ENCODE measurements around the gene ATN1.

Gene ATN1

DNA sequence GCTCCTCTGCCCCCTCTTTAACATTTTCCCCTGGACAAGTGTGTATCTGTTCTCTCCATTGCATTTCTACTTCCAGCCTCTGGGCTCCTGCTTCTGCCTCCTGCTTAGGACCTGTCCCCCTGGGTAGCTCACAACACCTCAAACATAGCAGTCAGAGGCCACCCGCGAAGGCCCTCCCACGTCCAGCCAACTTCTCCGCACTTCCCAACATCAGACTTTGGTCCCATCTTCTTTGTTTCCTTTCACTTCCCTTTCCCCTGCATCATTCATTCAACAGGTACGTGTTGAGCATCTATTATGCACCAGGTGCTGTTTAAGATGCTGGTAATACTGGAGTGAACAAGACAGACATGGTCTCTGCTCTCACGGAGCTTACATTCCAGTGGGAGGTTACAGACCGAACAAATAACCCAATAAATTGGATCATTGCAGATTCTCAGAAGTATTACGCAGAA, 19.2 kb downstream of the ATN1 start:
- DNase-seq: no peak

GRCh38 chr12:6947615-6948014, 19.9 kb downstream of the ATN1 start:
- no peak for DNase-seq

GRCh38 chr12:6948873-6949594, 21.3 kb downstream of the ATN1 start:
- DNase-seq: no peak

DNA sequence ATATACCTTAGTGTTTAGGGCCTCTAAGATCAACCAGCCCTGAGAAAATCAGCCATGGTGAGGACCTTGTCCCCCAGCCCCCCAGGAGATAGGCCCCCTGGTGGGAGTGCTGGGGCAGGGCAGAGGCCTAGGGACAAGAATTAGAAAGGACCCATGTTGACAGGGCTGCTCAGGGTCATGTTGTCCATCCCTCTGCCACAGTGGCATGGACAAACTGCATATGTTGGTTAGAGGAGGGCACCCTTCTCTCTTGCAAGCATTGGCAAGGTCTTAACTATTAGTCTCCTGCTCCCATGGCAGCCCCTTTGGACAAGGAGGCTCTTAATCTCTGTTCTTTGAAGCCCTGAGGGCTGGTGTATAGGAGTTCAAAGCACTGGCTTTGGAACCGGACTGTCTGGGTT, 22.6 kb downstream of the ATN1 start:
- no peak for DNase-seq

- no peak for DNase-seq
Measured at GRCh38 chr12:6950811-6951540, 23.2 kb downstream of the ATN1 start, which contains the start of gene PTPN6. Gene PTPN6 (plus strand): TSS chr12:6951356. CDS start chr12:6951513, 157 bp downstream.

DNA sequence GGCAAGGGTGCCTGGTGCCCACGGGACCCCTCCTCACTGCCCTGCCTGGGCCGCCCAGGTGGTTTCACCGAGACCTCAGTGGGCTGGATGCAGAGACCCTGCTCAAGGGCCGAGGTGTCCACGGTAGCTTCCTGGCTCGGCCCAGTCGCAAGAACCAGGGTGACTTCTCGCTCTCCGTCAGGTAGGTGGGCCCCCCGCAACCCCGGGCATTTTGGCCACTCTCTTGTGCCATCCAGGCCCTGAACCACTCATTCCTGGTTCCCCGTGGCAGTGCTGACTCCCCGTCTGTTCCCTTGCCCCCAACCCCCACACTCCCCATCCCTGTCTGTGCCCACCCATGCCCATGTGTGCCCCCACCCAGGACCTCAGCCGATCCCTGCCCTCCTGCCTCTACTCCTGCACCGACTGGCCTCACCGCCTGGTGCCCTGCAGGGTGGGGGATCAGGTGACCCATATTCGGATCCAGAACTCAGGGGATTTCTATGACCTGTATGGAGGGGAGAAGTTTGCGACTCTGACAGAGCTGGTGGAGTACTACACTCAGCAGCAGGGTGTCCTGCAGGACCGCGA, 23.9 kb downstream of the ATN1 start:
- DNase-seq: no peak

DNA sequence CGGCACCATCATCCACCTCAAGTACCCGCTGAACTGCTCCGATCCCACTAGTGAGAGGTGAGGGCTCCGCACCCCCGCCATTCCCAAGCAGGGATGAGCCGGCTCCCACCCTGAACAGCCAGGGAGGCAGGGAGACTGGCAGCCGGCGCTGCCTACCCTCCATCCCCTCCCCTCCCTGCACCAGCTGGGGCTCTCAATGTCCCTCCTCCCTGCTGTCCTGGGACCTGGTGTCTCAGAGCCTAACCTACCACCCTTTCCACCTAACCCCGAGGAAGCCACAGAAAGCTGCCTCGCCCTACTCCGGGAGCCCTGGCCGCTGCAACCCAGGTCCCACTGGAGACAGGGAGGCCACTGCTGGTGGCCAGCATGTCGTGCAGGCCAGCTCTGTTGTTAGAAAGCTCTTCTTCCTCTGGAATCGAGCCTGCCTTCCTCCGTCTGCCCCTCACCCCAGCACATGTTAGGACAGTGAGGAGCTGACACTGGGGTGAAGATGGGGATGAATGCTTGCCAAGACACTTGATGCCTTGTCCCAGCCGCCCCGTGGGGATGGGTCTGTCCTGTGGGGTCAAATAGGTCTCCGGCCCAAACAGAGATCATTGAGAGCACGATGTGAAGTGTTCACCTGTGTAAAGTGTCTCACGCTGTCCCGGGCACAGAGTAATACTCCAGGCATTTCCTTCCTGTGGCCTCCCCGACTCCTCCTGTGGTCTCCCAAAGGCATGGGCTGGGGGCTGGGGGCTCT, 24.5 kb downstream of the ATN1 start:
- no peak for DNase-seq

DNA sequence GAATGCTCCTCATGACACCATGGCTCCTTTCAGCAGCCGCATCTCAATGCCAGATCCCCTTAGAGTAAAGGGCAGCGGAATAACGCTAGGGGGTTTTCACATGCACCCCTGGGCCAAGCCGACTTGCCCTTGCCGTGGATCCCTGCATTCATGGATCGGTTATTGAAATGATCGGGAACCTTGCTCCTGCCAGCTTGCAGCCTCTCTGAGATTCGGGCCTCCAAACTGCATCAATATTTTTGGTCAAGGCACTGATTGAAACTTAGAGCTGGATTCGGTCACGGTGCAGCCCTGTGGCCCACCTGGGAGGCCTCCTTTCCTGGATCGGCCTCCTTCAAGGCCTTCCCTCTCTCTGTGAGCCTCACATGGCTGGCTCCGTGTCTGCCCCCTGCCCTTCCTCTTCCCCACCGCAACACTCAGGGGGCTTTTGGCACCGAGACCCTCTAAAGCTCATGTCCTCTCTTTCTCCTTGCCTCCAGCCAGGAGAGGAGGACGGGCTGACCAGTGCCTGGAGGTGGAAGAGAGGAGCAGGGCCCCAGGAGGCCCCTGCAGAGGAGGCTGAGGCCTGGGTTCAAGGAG, 25.2 kb downstream of the ATN1 start:
- no peak for DNase-seq

- peak; percentile 66 for DNase-seq
Measured at GRCh38 chr12:6953442-6954315, 25.9 kb downstream of the ATN1 start.

- DNase-seq: no peak
Measured at GRCh38 chr12:6954316-6955107, 26.8 kb downstream of the ATN1 start.

DNA sequence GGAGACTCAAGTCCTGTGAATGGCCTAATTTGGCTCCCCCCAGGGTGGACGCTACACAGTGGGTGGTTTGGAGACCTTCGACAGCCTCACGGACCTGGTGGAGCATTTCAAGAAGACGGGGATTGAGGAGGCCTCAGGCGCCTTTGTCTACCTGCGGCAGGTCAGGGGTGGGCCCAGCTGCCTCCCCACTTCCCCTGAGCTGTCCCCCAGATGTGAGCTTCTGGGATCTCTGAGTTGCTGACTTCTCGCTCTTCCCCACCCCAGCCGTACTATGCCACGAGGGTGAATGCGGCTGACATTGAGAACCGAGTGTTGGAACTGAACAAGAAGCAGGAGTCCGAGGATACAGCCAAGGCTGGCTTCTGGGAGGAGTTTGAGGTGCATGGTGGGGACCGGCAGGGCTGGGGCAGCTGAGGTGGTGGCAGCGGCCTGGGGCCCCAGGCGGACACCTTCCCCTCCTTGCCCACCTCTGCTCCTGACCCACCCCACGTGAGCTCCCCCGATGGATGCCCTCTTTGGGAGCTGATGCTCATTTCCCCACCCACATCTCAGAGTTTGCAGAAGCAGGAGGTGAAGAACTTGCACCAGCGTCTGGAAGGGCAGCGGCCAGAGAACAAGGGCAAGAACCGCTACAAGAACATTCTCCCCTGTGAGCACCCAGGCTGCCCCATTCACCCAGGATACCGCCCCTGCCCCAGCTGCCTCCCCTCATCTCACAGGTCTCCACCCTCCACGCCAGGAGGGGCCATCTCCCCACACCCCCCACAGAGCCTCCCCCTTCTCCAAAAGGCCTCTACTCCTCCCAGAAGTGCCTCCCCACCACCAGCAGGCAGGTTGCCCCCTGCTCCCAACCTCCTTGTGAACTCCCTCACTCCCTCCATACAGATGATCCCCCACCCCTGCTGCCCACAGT, 27.6 kb downstream of the ATN1 start:
- DNase-seq: no peak

DNA sequence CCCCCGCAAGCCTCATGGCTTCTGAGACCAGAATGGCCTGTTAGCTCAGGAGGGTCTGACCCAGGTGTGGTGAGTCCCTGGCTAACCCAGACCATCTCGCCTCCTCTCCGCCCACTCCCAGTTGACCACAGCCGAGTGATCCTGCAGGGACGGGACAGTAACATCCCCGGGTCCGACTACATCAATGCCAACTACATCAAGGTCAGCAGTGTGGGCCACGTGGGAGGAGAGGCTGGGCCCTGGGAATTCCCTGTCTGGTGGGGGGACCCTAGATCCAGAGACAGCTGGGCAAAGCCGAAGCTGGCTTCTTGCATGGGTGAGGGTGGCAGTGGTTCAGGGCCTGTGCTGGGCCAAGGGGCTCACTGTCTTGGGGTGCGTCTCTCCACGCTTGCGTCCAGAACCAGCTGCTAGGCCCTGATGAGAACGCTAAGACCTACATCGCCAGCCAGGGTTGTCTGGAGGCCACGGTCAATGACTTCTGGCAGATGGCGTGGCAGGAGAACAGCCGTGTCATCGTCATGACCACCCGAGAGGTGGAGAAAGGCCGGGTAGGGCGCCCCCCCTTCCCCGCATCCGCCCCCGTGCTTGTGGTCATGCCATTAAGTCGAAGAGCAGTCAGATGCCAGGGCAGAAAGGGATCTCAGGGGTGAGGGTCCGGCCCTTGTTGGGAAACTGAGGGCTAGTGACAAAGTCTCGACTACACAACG, 28.4 kb downstream of the ATN1 start:
- DNase-seq: no peak

GRCh38 chr12:6957151-6957701, 29.5 kb downstream of the ATN1 start:
- no peak for DNase-seq

DNA sequence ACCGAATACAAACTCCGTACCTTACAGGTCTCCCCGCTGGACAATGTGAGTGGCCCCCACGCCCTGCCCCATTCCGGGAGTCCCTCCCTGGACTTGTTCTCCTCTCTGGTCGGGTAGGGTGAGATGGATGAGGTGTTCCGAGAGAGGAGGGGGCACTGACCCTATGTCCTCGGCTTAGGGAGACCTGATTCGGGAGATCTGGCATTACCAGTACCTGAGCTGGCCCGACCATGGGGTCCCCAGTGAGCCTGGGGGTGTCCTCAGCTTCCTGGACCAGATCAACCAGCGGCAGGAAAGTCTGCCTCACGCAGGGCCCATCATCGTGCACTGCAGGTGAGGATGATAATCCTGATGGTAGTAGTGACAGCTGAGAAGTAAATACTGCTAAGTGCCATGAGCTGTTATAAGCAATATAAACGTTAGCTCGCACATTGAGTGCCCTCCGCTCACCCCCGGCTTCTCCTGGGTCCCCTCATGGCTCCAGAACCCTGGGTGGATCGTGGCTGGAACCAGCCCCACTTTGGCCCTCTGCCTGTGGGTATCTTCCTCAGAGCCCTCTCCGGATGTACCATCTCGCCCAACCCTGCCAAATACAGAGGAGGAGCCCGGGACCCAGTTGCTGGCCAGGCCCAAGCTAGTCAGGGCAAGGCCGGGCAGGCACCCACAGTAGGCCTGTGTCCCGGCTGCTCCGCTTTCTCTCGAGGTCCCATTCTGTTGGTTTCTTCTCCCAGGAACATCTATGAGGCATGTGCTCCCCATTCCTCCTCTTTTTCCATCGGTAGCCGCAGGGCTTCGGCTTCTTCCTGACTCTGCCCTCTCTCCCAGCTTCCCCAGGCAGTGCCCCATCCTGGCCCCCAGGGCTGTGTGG, 30.2 kb downstream of the ATN1 start:
- no peak for DNase-seq

GRCh38 chr12:6958609-6959057, 30.9 kb downstream of the ATN1 start:
- DNase-seq: no peak

DNA sequence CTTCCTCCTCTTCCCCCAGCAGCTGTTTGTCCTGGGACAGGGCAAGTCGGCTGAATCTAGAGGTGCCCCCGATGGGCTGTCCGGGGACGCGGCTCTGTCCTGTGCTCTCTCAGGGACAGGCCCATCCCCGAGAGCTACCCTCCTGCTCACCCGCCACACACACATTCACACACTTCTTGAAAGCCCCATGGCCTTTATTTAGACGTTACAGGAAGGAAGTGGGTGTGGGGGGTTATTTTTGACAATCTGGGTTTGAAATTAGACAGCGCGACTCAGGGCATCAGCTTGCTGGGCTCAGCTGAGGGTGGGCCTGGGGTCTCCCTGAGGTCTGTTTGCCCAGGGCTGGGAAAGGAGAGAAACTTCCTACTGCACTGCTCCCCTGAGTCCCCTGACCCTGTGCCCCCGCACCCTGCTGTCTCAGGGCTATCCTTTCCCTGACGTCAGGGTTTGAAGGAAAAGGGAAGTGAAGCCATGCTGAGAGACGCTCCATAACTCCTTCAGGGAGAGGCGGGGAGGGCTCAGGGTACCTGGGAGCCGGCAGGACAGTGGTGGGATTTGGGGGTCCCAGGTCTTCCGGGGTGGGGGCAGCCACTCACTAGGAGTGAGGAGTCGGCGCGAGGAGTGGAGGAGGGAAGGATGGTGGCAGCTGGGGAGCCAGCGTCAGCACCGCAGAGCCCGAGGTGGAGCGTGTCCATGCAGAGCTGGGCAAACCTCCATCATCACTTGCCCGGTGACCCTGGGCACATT, 31.5 kb downstream of the ATN1 start:
- DNase-seq: peak; percentile 70

Data from T-helper 9 cell (primary cell).